ENCODE data around the gene CCDC178.
"Not testable (repeated sequence)": the region's sequence is repeated elsewhere in the genome, so short reads cannot be mapped to it uniquely, and the experiment has no call there.

The CCDC178 gene

GRCh38 chr18:33264566-33264965, 176.0 kb downstream of the CCDC178 start:
- no peak for DNase-seq (ENCODE audit: extremely low spot score, insufficient read length, low read depth)
- no peak for FAIRE-seq

- DNase-seq (ENCODE audit: extremely low spot score, insufficient read length, low read depth) = no peak
- no peak for FAIRE-seq
Observed at GRCh38 chr18:33239298-33239697, 201.2 kb downstream of the CCDC178 start.

DNA sequence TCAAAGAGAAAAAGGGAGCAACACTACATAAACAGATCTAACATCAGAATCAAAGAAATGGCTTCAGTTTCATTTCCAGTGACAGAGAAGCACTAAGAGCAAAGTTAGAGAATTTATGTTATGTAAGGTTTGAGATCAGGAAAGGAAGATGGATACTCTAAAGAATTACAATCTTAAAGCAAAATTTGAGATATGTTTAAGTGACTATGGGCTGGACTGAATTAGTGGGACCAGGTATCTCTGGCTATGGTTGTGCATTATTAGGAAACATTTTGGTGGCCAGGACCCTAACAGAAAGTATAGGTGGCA, 208.2 kb downstream of the CCDC178 start:
- FAIRE-seq (no peak), DNase-seq (ENCODE audit: extremely low spot score, insufficient read length, low read depth) (no peak)

GRCh38 chr18:33231474-33232317, 208.8 kb downstream of the CCDC178 start:
- DNase-seq (ENCODE audit: extremely low spot score, insufficient read length, low read depth) (peak; percentile 5), FAIRE-seq (peak; percentile 81)

DNA sequence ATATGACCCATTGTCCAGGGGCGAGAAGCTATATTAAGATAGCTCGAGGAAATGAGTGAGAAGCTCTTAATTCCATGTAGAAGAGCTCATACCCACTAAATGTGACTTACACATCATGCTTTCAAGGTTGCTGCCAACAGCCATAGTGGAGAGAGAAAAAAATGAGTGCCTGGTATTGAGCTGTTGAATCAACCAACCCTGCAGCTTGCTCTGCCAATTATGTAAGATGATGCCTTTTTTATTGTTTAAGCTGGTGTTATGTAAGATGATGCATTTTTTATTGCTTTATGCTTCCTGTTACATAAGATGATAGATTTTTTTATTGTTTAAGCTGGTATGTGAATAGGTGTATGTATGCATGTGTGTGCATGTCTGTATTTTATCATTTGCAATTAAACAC, 228.2 kb downstream of the CCDC178 start:
- no peak for FAIRE-seq
- DNase-seq (ENCODE audit: extremely low spot score, insufficient read length, low read depth) = no peak

DNA sequence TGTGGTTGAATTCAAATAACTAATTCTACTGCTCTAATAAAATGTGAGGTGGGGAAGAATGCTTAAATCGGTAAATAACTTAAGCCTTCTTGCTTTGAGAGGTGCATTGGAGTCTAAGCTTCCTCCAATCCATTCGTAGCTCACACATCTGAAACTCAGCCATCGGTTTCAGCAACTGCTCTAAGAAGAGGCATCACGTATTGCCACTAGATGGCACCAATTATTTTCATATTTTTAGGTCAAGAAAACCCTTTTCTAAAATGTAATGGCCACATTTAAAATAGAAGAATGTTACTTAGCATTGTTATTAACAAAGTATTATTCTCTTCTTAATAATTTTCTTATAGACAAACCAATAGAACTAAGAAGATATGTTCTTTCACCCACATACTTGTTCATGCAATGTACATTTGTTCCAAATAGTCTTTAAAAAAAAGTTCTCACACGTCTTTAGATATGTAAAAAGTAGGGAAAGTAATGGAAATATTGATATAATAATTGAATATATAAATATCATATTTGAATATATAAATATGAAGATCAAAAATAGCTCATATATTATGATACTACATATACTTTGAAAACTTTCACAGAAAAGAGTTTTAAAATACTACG, 229.8 kb downstream of the CCDC178 start:
- DNase-seq (ENCODE audit: extremely low spot score, insufficient read length, low read depth) (no peak), FAIRE-seq (no peak)

DNA sequence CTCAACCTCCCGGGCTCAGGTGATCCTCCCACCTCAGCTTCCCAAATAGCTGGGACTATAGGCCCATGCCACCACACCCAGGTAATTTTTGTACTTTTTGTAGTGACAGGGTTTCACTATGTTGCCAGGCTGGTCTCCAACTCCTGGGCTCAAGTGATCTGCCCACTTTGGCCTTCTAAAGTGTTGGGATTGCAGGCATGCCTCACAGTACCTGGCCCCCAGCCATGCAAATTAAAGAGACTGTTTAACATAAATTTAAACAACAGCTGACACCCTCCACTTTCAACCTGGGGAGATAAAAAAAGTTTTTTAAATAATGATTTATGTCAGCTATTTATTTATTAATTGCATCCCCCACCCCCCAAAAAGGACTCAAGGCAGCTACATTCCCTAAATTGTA, 234.7 kb downstream of the CCDC178 start:
- DNase-seq (ENCODE audit: extremely low spot score, insufficient read length, low read depth) = no peak

GRCh38 chr18:33201509-33201926, 239.0 kb downstream of the CCDC178 start:
- FAIRE-seq (no peak), DNase-seq (ENCODE audit: extremely low spot score, insufficient read length, low read depth) (no peak)

More for the DNA sequence above, 234.7 kb downstream of the CCDC178 start:
- no peak for FAIRE-seq

DNA sequence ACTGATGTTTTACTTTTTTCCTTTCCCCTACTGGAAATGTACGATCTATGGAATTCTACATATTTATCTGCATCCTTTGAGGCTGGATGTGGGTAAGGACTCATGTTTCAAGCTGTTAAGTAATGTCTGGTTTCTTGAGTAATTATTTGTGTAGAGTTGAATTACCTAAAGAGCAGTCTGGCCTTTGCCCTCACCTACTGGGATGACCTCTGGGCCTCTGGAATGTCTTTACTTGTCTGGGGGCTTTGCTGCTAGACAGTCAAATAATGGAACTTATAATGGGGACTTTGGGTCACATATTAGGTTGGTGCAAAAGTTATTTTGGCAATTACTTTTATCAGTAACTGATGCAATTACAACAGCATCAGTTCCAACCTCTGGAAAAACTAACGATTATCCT, 244.7 kb downstream of the CCDC178 start:
- FAIRE-seq = no peak
- DNase-seq (ENCODE audit: extremely low spot score, insufficient read length, low read depth) = no peak

DNA sequence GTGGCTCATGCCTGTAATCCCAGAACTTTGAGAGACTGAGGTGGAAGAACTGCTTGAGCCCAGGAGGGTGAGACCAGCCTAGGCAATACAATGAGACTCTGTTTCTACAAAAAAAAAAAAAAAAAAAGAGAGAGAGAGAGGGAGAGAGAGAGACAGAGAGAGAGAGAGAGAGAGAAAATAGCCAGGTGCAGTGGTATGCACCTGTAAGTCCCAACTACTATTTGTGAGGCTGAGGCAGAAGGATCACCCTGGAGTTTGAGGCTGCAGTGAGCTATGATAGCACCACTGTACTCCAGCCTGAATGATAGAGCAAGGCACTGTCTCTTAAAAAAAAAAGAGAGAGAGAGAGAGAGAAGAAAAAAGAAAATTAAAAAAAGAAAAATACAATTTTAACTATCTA, 245.7 kb downstream of the CCDC178 start:
- no peak for DNase-seq (ENCODE audit: extremely low spot score, insufficient read length, low read depth)
- FAIRE-seq = no peak

DNA sequence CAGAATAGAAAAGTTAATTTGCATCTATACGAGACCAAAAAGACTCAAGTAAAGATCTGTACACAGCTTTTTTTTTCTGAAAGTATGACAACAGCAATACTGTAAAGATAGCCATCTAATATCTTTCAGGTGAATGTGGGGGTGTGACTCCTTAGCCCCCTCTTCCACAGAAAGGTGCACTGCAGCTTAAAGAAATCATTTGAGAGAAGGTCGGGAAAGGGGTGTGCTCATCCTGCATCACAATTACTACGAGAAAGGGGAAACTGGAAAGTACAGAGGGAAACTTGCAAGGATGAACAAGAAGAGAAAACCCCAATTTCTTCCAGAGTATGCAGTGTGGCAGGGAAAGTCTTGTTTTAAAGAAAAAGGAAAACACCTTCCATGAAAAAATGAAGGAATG, 255.6 kb downstream of the CCDC178 start:
- FAIRE-seq (no peak), DNase-seq (ENCODE audit: extremely low spot score, insufficient read length, low read depth) (no peak)

DNA sequence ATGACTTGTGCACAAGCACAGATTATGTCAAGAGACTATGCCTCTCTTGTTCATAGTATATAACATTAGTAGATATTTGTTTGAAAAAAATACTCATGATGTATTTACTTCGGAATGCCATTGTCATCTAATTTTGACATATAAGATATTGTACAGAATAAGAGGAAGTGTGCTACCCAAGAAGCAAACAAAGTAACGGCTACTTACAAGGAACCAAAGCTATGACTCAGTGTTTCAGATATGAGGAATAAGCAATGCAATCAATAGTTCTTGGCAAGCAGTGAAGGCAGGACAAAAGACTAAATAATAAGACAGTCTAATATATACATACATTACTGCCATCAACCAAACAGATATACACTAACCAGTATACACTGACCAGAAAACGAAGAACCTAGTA, 256.3 kb downstream of the CCDC178 start:
- no peak for FAIRE-seq

DNA sequence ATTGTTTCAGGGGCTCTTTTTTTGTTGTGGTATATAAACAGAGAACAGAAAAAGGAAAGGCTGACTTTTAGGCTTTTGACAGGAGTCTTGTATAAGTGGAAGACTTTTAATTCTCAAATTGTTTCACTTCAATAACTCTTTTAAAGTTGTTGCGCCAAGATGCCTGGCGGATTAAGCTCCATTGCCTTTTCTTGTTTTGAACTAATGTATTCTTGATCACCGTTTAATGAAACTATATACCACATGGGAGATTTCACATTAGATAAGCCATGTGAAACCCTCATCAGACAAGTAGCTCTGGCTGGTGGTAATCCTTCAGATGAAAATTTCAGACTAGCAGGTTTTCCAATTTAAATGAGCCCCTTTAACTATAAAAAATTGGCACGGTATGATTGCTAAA, 257.4 kb downstream of the CCDC178 start:
- DNase-seq (ENCODE audit: extremely low spot score, insufficient read length, low read depth) = no peak
- no peak for FAIRE-seq

More for the DNA sequence above, 256.3 kb downstream of the CCDC178 start:
- DNase-seq (ENCODE audit: extremely low spot score, insufficient read length, low read depth) = no peak

DNA sequence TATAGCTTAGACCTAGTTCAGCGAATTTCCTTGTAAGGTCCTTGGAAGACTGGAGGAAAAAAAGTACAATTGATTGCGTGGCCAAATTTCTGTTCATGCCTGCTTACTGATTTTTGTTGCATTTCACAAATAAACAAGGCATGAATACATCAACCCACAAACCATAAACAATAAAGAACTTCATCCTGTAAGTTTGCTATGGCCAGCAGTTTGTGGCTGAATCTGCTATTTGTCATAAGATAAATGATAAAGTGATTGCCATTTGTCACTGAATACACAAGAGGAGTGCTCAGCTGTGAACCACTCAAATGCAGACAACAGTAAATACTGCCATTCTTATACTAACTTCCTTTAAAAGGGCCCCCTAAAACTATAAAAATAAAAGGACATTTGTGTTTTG, 259.5 kb downstream of the CCDC178 start:
- FAIRE-seq (no peak), DNase-seq (ENCODE audit: extremely low spot score, insufficient read length, low read depth) (no peak)

DNA sequence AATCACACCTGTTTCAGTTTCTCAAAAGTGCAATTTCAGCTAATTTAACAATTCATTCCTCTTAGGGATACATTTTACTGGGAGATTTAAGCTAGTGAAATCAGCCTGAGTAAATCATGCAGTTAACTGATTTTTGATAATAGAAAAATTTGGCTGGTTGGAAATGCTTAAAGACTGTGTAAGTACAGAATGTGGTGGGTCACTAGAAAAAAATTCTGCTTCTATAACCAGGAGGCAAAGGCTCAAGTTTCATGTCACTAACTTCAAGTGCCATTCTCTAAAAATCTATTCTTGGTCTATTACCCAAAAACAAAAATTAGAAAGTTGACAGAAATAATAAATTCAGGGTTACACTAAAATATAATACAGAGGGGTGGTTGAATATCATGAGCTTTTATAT, 271.3 kb downstream of the CCDC178 start:
- FAIRE-seq = no peak

DNA sequence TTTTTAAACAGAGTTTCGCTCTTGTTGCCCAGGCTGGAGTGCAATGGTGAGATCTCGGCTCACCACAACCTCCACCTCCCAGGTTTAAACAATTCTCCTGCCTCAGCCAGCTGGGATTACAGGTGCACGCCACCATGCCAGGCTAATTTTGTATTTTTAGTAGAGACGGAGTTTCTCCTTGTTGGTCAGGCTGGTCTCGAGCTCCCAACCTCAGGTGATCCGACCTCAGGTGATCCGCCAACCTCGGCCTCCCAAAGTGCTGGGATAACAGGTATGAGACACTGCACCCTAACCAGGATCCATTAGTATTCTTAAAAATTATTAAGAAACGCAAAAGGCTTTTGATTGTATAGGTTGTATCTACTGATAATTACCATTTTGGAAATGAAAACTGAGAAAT, 276.4 kb downstream of the CCDC178 start:
- not testable (repeated sequence) for FAIRE-seq; DNase-seq (ENCODE audit: extremely low spot score, insufficient read length, low read depth)

More for the DNA sequence above, 271.3 kb downstream of the CCDC178 start:
- no peak for DNase-seq (ENCODE audit: extremely low spot score, insufficient read length, low read depth)

- FAIRE-seq = no peak
- DNase-seq (ENCODE audit: extremely low spot score, insufficient read length, low read depth) = no peak
Observed at GRCh38 chr18:33161131-33161530, 279.4 kb downstream of the CCDC178 start.

DNA sequence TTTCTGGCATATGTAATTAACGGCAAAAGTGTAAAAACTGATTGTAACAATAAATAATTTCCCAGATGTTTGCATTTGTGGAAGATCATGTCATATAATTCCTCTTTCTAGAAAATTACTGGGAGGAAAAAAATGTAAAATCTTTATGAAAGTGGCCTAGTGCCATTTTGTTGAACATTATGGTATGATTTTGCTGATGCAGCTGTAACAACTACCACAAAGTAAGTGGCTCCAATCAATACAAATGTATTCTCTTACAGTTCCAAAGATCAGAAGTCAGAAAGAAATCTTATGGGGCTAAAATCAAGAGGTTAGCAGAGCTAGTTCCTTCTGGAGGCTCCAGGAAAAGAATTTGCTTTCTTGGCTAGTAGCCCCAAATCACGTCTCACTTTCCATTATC, 281.4 kb downstream of the CCDC178 start:
- FAIRE-seq (no peak), DNase-seq (ENCODE audit: extremely low spot score, insufficient read length, low read depth) (no peak)

GRCh38 chr18:33157893-33158292, 282.6 kb downstream of the CCDC178 start:
- no peak for FAIRE-seq

GRCh38 chr18:33156906-33157470, 283.5 kb downstream of the CCDC178 start:
- FAIRE-seq (no peak), DNase-seq (ENCODE audit: extremely low spot score, insufficient read length, low read depth) (no peak)

More at GRCh38 chr18:33157893-33158292, 282.6 kb downstream of the CCDC178 start:
- DNase-seq (ENCODE audit: extremely low spot score, insufficient read length, low read depth) = no peak

DNA sequence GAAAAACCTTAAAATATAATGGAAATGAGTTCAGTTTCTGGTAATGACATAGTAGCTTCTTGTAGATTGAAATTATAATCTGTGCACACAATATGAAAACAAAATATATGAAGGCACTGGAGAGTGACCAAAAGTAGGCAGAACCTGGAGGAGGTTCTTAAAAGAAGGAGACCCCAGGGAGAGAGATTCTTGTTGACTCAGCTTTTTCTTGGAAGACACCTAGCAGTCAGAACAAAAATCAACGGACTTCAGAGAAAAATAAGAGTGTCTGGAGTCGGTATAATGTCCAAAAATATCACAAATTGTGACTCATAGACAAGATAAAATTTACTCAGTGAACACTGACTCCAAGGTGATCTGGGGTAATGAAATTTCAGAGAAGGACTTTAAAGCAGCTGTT, 286.5 kb downstream of the CCDC178 start:
- FAIRE-seq (no peak), DNase-seq (ENCODE audit: extremely low spot score, insufficient read length, low read depth) (no peak)

Data from GM18507 (cell line).